ENCODE measurements around the gene CARMIL1. TPM values are rescaled to one million over a fixed set of nuclear protein-coding genes. Genes with fewer than 3 reads are reported as not detected.

CARMIL1 gene
- total RNA-seq, 4 donors from 2014 or later = 6.2 to 17.2 (median 11.5) TPM

GRCh38 chr6:25419879-25420278, 140.7 kb downstream of the CARMIL1 start:
- ATAC-seq = no peak
- no peak overlapping the region for H3K4me3 ChIP-seq
- 92 to 97% methylated on average over 5 of the region's 5 CpGs for WGBS, 2 donors (ENCODE audit: low coverage in 1 of 2)

DNA sequence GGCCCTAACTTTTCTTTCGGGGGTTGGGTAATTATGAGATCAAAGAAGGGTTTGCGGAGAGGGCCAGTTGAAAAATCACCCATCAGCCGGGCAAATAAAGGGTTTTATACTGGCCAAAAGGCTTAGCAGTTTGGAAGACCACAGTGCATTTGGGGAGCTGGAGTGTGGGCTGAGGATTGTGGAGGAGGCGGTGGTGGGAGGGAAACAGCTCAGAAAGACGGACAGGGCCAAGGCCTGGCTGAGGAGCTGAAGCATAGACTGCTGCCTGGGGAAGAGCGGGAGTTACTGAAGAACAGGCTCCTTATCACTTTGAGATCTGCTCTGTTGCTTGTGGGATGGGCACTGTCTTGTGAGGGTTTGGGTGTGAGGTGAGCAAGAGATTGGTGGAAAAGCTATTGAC, 144.2 kb downstream of the CARMIL1 start:
- ATAC-seq = no peak
- TF ChIP-seq POLR2AphosphoS5 (IDR thresholded peaks at IDR 0.05) = no peak
- no peak for TF ChIP-seq CTCF (IDR thresholded peaks at IDR 0.05)
- TF ChIP-seq POLR2A (IDR thresholded peaks at IDR 0.05) = no peak
- TF ChIP-seq EP300 (IDR thresholded peaks at IDR 0.05) = no peak
- Histone ChIP-seq H3K27me3 (no peaks in the 10 kb centered on the region), H3K27ac (no peak overlapping the region), H3K9me3 (peaks cover 0 to 7% (median 0%) of the 10 kb centered on the region in 3 donors), H3K4me3 (no peak overlapping the region), H3K4me1 (no peaks in the 10 kb centered on the region), H3K36me3 (no peaks in the 10 kb centered on the region)
- WGBS, 2 donors (ENCODE audit: low coverage in 1 of 2) = 66 to 82% methylated on average over 5 to 6 of the region's 6 CpGs

More at GRCh38 chr6:25419879-25420278, 140.7 kb downstream of the CARMIL1 start:
- Histone ChIP-seq H3K36me3 (no peaks in the 10 kb centered on the region), H3K4me1 (peaks cover 0 to 19% (median 0%) of the 10 kb centered on the region in 3 donors), H3K27ac (no peak overlapping the region), H3K27me3 (no peaks in the 10 kb centered on the region), H3K9me3 (peaks cover 0 to 7% (median 0%) of the 10 kb centered on the region in 3 donors)
- TF ChIP-seq POLR2A (IDR thresholded peaks at IDR 0.05) (no peak), EP300 (IDR thresholded peaks at IDR 0.05) (no peak), POLR2AphosphoS5 (IDR thresholded peaks at IDR 0.05) (no peak), CTCF (IDR thresholded peaks at IDR 0.05) (no peak)

- Histone ChIP-seq H3K9me3 (peaks cover 0 to 7% (median 0%) of the 10 kb centered on the region in 3 donors), H3K27me3 (no peaks in the 10 kb centered on the region), H3K4me3 (no peak overlapping the region), H3K36me3 (no peaks in the 10 kb centered on the region), H3K27ac (no peak overlapping the region), H3K4me1 (no peaks in the 10 kb centered on the region)
- ATAC-seq = no peak
- WGBS, 2 donors (ENCODE audit: low coverage in 1 of 2) = 95 to 100% methylated on average over 1 of the region's 1 CpG
- no peak for TF ChIP-seq POLR2A (IDR thresholded peaks at IDR 0.05)
- TF ChIP-seq POLR2AphosphoS5 (IDR thresholded peaks at IDR 0.05) = no peak
- no peak for TF ChIP-seq CTCF (IDR thresholded peaks at IDR 0.05)
- TF ChIP-seq EP300 (IDR thresholded peaks at IDR 0.05) = no peak
Observed at GRCh38 chr6:25424303-25424702, 145.1 kb downstream of the CARMIL1 start.

DNA sequence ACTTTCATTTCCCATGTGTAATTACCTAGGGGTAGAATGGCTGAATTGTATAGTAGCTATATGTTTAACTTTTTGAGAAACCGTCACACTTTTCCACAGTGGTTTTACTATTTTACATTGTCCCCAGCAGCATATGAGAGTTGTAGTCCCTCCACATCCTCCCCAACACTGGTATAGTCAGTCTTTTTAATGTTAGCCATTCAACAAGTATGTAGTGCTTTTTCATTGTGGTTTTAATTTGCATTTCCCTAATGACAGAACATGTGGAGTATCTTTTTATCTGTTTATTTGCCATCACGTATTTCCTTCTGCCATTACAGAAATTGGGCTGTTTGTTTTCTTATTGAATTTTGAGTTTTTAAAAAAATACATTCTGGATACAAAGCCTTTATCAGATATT, 148.4 kb downstream of the CARMIL1 start:
- Histone ChIP-seq H3K9me3 (no peaks in the 10 kb centered on the region), H3K36me3 (no peaks in the 10 kb centered on the region), H3K4me1 (no peaks in the 10 kb centered on the region), H3K27ac (no peak overlapping the region), H3K27me3 (no peaks in the 10 kb centered on the region), H3K4me3 (no peak overlapping the region)
- TF ChIP-seq EP300 (IDR thresholded peaks at IDR 0.05) (no peak), POLR2A (IDR thresholded peaks at IDR 0.05) (no peak), POLR2AphosphoS5 (IDR thresholded peaks at IDR 0.05) (no peak), CTCF (IDR thresholded peaks at IDR 0.05) (no peak)
- WGBS, 2 donors (ENCODE audit: low coverage in 1 of 2) = 78 to 95% methylated on average over 2 of the region's 2 CpGs
- ATAC-seq = no peak

GRCh38 chr6:25428758-25429317, 149.7 kb downstream of the CARMIL1 start:
- no peak for ATAC-seq
- H3K4me3 ChIP-seq = no peak overlapping the region
- TF ChIP-seq EP300 (IDR thresholded peaks at IDR 0.05) (no peak), POLR2A (IDR thresholded peaks at IDR 0.05) (no peak)
- no peaks in the 10 kb centered on the region for H3K9me3 ChIP-seq
- no peaks in the 10 kb centered on the region for H3K27me3 ChIP-seq
- no peak overlapping the region for H3K27ac ChIP-seq
- H3K36me3 ChIP-seq = no peaks in the 10 kb centered on the region
- WGBS, 2 donors (ENCODE audit: low coverage in 1 of 2) = 73% methylated on average over 1 of the region's 1 CpG; no CpG with 5 or more reads in 1 of the 2 donors
- no peaks in the 10 kb centered on the region for H3K4me1 ChIP-seq
